Neural cell (in vitro differentiated cells): ENCODE data around the gene FAM171A2.

Experiments used
- EP300 ChIP-seq: fragments of 450-650 bp; conservative IDR thresholded peaks from 2 replicates; pipeline ENCODE4 v1.6.1; 2014; ENCODE audit warnings: antibody characterized with exemption, mild to moderate bottlenecking, moderate library complexity; ENCODE audit not compliant: poor library complexity, severe bottlenecking
- EZH2 ChIP-seq: fragments of 200-600, 300-800 bp; shearing (Covaris generic), sonication (generic); IDR thresholded peaks from 2 replicates; pipeline ENCODE4 v1.6.1; 2014; ENCODE audit warnings: antibody characterized with exemption, low read length, borderline replicate concordance, mild to moderate bottlenecking; ENCODE audit not compliant: insufficient read depth, poor library complexity, severe bottlenecking
- MXI1 ChIP-seq: fragments of 450-650 bp; conservative IDR thresholded peaks from 2 replicates; pipeline ENCODE4 v1.6.1; 2014; ENCODE audit warnings: antibody characterized with exemption, mild to moderate bottlenecking; ENCODE audit not compliant: poor library complexity, severe bottlenecking
- POLR2AphosphoS5 ChIP-seq: IDR thresholded peaks from 2 replicates; pipeline ENCODE4 v1.6.1; 2012
- RAD21 ChIP-seq: fragments of 450-650 bp; conservative IDR thresholded peaks from 2 replicates; pipeline ENCODE4 v1.6.1; 2014; ENCODE audit warnings: antibody characterized with exemption, mild to moderate bottlenecking, moderate library complexity
- SMC3 ChIP-seq: fragments of 450-650 bp; conservative IDR thresholded peaks from 2 replicates; pipeline ENCODE4 v1.6.1; 2014; ENCODE audit warnings: antibody characterized with exemption, mild to moderate bottlenecking, moderate library complexity; ENCODE audit not compliant: poor library complexity
- TF ChIP-seq, protein P1 (sequence below): fragments of 450-650 bp; IDR thresholded peaks from 2 replicates; pipeline ENCODE4 v1.5.1; 2014; ENCODE audit warnings: antibody characterized with exemption, mild to moderate bottlenecking, moderate library complexity; ENCODE audit not compliant: poor library complexity, severe bottlenecking
- TF ChIP-seq, protein P2 (sequence below): IDR thresholded peaks from 2 replicates; pipeline ENCODE4 v1.6.1; 2012; ENCODE audit warnings: borderline replicate concordance

DNA sequence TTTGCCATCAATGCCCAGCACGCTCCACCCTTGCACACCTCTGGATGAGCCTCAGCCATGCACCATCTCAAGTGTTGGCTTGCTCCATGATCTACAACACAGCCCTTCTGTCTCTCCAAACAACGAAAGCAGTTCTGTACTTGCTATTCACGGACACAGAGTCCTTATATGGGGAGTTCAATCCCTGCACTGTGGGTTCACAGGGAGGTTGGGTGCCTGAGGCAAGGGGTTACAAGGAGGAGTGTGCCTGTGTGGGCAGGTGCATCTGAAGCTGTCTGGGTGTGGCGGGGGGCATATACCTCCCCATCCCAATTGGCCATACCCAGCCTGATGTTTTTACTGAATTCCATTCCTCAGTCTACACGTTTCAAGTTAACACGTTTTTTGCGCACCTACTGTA is 49.6 kb downstream of the FAM171A2 start:
- TF ChIP-seq, protein P1, sequence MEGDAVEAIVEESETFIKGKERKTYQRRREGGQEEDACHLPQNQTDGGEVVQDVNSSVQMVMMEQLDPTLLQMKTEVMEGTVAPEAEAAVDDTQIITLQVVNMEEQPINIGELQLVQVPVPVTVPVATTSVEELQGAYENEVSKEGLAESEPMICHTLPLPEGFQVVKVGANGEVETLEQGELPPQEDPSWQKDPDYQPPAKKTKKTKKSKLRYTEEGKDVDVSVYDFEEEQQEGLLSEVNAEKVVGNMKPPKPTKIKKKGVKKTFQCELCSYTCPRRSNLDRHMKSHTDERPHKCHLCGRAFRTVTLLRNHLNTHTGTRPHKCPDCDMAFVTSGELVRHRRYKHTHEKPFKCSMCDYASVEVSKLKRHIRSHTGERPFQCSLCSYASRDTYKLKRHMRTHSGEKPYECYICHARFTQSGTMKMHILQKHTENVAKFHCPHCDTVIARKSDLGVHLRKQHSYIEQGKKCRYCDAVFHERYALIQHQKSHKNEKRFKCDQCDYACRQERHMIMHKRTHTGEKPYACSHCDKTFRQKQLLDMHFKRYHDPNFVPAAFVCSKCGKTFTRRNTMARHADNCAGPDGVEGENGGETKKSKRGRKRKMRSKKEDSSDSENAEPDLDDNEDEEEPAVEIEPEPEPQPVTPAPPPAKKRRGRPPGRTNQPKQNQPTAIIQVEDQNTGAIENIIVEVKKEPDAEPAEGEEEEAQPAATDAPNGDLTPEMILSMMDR, result no peak
- no peak for TF ChIP-seq POLR2AphosphoS5
- no peak for TF ChIP-seq EZH2
- TF ChIP-seq MXI1, result no peak
- TF ChIP-seq EP300, result no peak
- TF ChIP-seq, protein P2, sequence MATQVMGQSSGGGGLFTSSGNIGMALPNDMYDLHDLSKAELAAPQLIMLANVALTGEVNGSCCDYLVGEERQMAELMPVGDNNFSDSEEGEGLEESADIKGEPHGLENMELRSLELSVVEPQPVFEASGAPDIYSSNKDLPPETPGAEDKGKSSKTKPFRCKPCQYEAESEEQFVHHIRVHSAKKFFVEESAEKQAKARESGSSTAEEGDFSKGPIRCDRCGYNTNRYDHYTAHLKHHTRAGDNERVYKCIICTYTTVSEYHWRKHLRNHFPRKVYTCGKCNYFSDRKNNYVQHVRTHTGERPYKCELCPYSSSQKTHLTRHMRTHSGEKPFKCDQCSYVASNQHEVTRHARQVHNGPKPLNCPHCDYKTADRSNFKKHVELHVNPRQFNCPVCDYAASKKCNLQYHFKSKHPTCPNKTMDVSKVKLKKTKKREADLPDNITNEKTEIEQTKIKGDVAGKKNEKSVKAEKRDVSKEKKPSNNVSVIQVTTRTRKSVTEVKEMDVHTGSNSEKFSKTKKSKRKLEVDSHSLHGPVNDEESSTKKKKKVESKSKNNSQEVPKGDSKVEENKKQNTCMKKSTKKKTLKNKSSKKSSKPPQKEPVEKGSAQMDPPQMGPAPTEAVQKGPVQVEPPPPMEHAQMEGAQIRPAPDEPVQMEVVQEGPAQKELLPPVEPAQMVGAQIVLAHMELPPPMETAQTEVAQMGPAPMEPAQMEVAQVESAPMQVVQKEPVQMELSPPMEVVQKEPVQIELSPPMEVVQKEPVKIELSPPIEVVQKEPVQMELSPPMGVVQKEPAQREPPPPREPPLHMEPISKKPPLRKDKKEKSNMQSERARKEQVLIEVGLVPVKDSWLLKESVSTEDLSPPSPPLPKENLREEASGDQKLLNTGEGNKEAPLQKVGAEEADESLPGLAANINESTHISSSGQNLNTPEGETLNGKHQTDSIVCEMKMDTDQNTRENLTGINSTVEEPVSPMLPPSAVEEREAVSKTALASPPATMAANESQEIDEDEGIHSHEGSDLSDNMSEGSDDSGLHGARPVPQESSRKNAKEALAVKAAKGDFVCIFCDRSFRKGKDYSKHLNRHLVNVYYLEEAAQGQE, result no peak
- TF ChIP-seq RAD21, result no peak
- TF ChIP-seq SMC3, result no peak
